Hepatocyte (in vitro differentiated cells): ENCODE data around the gene PTPN12. TPM values are rescaled to one million over a fixed set of nuclear protein-coding genes. Genes with fewer than 3 reads are reported as not detected.

Experiments used
- DNase-seq: peaks from one replicate; pipeline ENCODE4 v3.0.0-alpha.2; 2016; ENCODE audit warnings: low spot score
- H2AFZ ChIP-seq: fragments of 200-600 bp; sonication (generic); 2 replicates; pipeline ENCODE4 v1.6.0; 2016; ENCODE audit warnings: antibody characterized with exemption, mild to moderate bottlenecking
- H3K27ac ChIP-seq: fragments of 200-600 bp; sonication (generic); 2 replicates; pipeline ENCODE4 v1.5.1; 2016; ENCODE audit warnings: mild to moderate bottlenecking
- H3K27me3 ChIP-seq: fragments of 200-600 bp; sonication (generic); 2 replicates; pipeline ENCODE4 v1.6.1; 2016
- H3K36me3 ChIP-seq: fragments of 200-600 bp; sonication (generic); replicated peaks from 2 replicates; pipeline ENCODE4 v1.5.1; 2016; ENCODE audit warnings: low read depth; ENCODE audit not compliant: insufficient read depth
- H3K4me1 ChIP-seq: fragments of 200-600 bp; sonication (generic); 2 replicates; pipeline ENCODE4 v1.5.1; 2016; ENCODE audit warnings: mild to moderate bottlenecking, moderate library complexity; ENCODE audit not compliant: insufficient read depth
- H3K4me2 ChIP-seq: fragments of 200-600 bp; sonication (generic); 2 replicates; pipeline ENCODE4 v1.6.0; 2016
- H3K4me3 ChIP-seq: fragments of 200-600 bp; sonication (generic); 2 replicates; pipeline ENCODE4 v1.5.1; 2016; ENCODE audit warnings: mild to moderate bottlenecking
- H3K79me2 ChIP-seq: fragments of 200-600 bp; sonication (generic); 2 replicates; pipeline ENCODE4 v1.6.0; 2017; ENCODE audit warnings: mild to moderate bottlenecking
- H3K9me2 ChIP-seq: fragments of 200-600 bp; sonication (generic); replicated peaks from 2 replicates; pipeline ENCODE4 v1.6.0; 2017; ENCODE audit warnings: mild to moderate bottlenecking; ENCODE audit not compliant: insufficient read depth
- H3K9me3 ChIP-seq: fragments of 200-600 bp; sonication (generic); 2 replicates; pipeline ENCODE4 v1.5.1; 2016; ENCODE audit warnings: low read depth, mild to moderate bottlenecking
- H4K20me1 ChIP-seq: fragments of 200-600 bp; sonication (generic); 2 replicates; pipeline ENCODE4 v1.6.0; 2016; ENCODE audit warnings: mild to moderate bottlenecking; ENCODE audit not compliant: insufficient read depth, poor library complexity, severe bottlenecking
- EZH2 ChIP-seq: fragments of 200-600 bp; sonication (generic); IDR thresholded peaks from 2 replicates; pipeline ENCODE4 v1.6.1; 2016; ENCODE audit warnings: antibody characterized with exemption, mild to moderate bottlenecking, borderline replicate concordance
- EZH2phosphoT487 ChIP-seq: fragments of 200-600 bp; sonication (generic); IDR thresholded peaks from one replicate; pipeline ENCODE4 v1.6.1; 2018; ENCODE audit warnings: antibody characterized with exemption, mild to moderate bottlenecking, low read depth, moderate library complexity; ENCODE audit not compliant: unreplicated experiment, severe bottlenecking
- WGBS: methylation state at CpG from one replicate; pipeline ENCODE4 v1.1.6; 2016; ENCODE audit warnings: low lambda C conversion rate; ENCODE audit errors: missing lambda C conversion rate; 5-methylcytosine and 5-hydroxymethylcytosine counted together
- polyA plus RNA-seq: library from polyadenylated mRNA; unstranded; fragments of >200 nt; fragmentation: Nextera tagmentation; extraction: Ambion mirVana; gene quantifications from 2 replicates; pipeline ENCODE4 v1.2.1, GENCODE V29; 2016
- total RNA-seq: library from RNA; depleted of rRNA; stranded (reverse); fragments of >200 nt; gene quantifications from 2 replicates; pipeline ENCODE4 v1.2.3, GENCODE V29; 2014
- TF ChIP-seq, protein P1 (sequence below): fragments of 200-600 bp; sonication (generic); IDR thresholded peaks from 2 replicates; pipeline ENCODE4 v1.5.1; 2016; ENCODE audit warnings: antibody characterized with exemption, mild to moderate bottlenecking; ENCODE audit not compliant: poor library complexity

The PTPN12 gene
- total and polyA plus RNA-seq, 2 experiments from 2014 or later = 16.4 to 50.5 TPM

DNA sequence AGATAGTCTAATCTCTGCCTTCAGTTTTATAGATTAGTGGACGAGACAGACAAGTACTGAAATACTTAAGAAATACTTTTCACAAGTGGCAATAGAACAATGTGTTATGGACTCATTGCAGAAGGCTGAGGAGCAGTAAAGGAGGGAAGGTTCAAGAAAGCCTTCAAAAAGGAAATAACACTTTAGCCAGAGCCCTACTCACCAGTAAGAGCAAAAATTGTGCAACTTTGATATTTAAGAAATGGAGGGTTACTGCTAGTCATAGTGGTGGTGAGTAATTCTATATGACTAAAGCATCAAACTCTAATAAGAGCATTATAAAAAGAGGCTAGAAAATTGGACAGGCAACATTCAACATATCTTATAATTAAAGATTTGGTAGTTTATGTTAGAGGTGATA is 28.8 kb downstream of the PTPN12 start:
- DNase-seq = no peak
- no peaks in the 10 kb centered on the region for H3K9me2 ChIP-seq
- H3K4me3 ChIP-seq = no peak overlapping the region
- 53% methylated on average over 1 of the region's 1 CpG for WGBS
- H3K36me3 ChIP-seq = no peaks in the 10 kb centered on the region
- H3K9me3 ChIP-seq = no peaks in the 10 kb centered on the region
- H3K4me1 ChIP-seq = no peaks in the 10 kb centered on the region
- peaks cover 74% of the 10 kb centered on the region for H4K20me1 ChIP-seq
- H3K27me3 ChIP-seq = no peaks in the 10 kb centered on the region
- H3K4me2 ChIP-seq = no peak overlapping the region
- no peak for TF ChIP-seq EZH2
- TF ChIP-seq, protein P1, sequence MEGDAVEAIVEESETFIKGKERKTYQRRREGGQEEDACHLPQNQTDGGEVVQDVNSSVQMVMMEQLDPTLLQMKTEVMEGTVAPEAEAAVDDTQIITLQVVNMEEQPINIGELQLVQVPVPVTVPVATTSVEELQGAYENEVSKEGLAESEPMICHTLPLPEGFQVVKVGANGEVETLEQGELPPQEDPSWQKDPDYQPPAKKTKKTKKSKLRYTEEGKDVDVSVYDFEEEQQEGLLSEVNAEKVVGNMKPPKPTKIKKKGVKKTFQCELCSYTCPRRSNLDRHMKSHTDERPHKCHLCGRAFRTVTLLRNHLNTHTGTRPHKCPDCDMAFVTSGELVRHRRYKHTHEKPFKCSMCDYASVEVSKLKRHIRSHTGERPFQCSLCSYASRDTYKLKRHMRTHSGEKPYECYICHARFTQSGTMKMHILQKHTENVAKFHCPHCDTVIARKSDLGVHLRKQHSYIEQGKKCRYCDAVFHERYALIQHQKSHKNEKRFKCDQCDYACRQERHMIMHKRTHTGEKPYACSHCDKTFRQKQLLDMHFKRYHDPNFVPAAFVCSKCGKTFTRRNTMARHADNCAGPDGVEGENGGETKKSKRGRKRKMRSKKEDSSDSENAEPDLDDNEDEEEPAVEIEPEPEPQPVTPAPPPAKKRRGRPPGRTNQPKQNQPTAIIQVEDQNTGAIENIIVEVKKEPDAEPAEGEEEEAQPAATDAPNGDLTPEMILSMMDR = no peak
- TF ChIP-seq EZH2phosphoT487 = no peak
- no peak overlapping the region for H3K27ac ChIP-seq
- peaks cover 99% of the 10 kb centered on the region for H3K79me2 ChIP-seq
- H2AFZ ChIP-seq = no peak overlapping the region

DNA sequence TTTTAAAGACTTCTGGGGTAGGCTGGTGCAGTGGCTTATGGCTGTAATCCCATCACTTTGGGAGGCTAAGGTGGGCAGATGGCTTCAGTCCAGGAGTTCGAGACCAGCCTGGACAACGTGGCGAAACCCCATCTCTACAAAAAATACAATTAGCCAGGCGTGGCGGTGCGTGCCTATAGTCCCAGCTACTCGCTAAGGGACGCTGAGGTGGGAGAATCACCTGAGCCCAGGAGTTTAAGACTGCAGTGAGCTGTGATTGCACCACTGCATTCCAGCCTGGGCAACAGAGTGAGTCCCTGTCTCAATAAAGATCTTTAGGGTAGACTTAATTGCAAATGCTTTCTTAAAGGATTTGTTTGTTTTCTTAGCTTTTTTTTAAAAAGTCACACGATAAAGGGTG is 29.3 kb downstream of the PTPN12 start:
- Histone ChIP-seq H4K20me1 (peaks cover 69% of the 10 kb centered on the region), H3K79me2 (peaks cover 99% of the 10 kb centered on the region)
- 87% methylated on average over 9 of the region's 9 CpGs for whole genome bisulfite sequencing

DNA sequence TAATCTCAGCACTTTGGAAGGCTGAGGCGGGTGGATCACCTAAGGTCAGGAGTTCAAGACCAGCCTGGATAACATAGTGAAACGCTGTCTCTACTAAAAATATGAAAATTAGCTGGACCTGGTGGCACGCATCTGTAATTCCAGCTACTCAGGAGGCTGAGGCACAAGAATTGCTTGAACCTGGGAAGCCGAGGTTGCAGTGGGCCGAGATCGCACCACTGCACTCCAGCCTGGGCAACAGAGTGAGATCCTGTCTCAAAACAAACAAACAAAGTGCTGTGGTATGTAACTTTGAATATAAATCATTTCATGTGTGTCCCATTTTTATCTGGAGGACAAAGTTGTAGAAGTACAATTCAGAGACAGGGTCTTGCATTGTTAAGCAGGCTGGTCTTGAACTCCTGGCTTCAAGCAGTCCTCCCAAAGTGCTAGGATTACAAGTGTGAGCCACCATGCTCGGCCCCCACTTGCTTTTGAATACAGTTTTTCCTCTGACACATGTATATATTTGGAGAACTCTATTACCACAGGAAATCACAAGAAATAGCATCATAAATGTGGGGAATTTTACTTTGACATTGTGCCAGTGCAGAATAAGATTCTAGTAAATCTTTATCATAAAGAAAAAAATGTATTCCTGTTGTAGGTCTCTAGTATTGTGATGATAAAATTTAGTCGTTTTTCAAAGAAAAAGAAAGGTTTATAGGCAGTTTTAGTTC is 32.6 kb downstream of the PTPN12 start:
- no peaks in the 10 kb centered on the region for H3K9me3 ChIP-seq
- no peak for DNase-seq
- H3K36me3 ChIP-seq = no peaks in the 10 kb centered on the region
- no peak overlapping the region for H3K4me3 ChIP-seq
- H3K9me2 ChIP-seq = no peaks in the 10 kb centered on the region
- no peak overlapping the region for H3K27ac ChIP-seq
- H3K4me2 ChIP-seq = no peak overlapping the region
- TF ChIP-seq EZH2 (no peak), EZH2phosphoT487 (no peak)
- TF ChIP-seq, protein P1 = no peak
- H2AFZ ChIP-seq = no peak overlapping the region
- no peaks in the 10 kb centered on the region for H3K27me3 ChIP-seq
- H4K20me1 ChIP-seq = peaks cover 48% of the 10 kb centered on the region
- WGBS = 95% methylated on average over 8 of the region's 8 CpGs
- peaks cover 92% of the 10 kb centered on the region for H3K79me2 ChIP-seq
- no peaks in the 10 kb centered on the region for H3K4me1 ChIP-seq

More for the DNA sequence above, 29.3 kb downstream of the PTPN12 start:
- no peaks in the 10 kb centered on the region for H3K27me3 ChIP-seq
- H3K36me3 ChIP-seq = no peaks in the 10 kb centered on the region
- H3K4me2 ChIP-seq = no peak overlapping the region
- H3K9me3 ChIP-seq = no peaks in the 10 kb centered on the region
- DNase-seq = no peak
- no peak overlapping the region for H3K27ac ChIP-seq
- no peaks in the 10 kb centered on the region for H3K9me2 ChIP-seq
- no peak overlapping the region for H3K4me3 ChIP-seq
- H3K4me1 ChIP-seq = no peaks in the 10 kb centered on the region
- TF ChIP-seq, protein P1 = no peak
- TF ChIP-seq EZH2phosphoT487 (no peak), EZH2 (no peak)
- no peak overlapping the region for H2AFZ ChIP-seq
